Muscle layer of colon (tissue), 2 donors: Measurements from ENCODE around the gene JMY.

Experiments used
- H3K27ac ChIP-seq: one replicate; pipeline ENCODE4 v1.7.0; 2013; ENCODE audit warnings: low read depth, mild to moderate bottlenecking, low read length, moderate library complexity
- H3K27me3 ChIP-seq, 2 donors: one replicate each; pipeline ENCODE4 v1.7.0; 2013; ENCODE audit warnings: low read length in 2 of 2, mild to moderate bottlenecking in 2 of 2; ENCODE audit not compliant: insufficient read depth in 2 of 2, control insufficient read depth in 1 of 2
- H3K36me3 ChIP-seq: one replicate; pipeline ENCODE4 v1.7.0; 2013; ENCODE audit warnings: mild to moderate bottlenecking, low read length; ENCODE audit not compliant: insufficient read depth
- H3K4me1 ChIP-seq: one replicate; pipeline ENCODE4 v1.7.0; 2013; ENCODE audit warnings: mild to moderate bottlenecking, low read length; ENCODE audit not compliant: insufficient read depth
- H3K4me3 ChIP-seq, 2 donors: one replicate each; pipeline ENCODE4 v1.7.0; 2013; ENCODE audit warnings: low read length in 2 of 2, low read depth in 1 of 2, mild to moderate bottlenecking in 1 of 2, moderate library complexity in 1 of 2
- H3K9ac ChIP-seq: one replicate; pipeline ENCODE4 v1.7.0; 2013; ENCODE audit warnings: low read length
- H3K9me3 ChIP-seq: one replicate; pipeline ENCODE4 v1.7.0; 2013; ENCODE audit warnings: mild to moderate bottlenecking, low read length
- donor health status: abdominal sarcoma.
- donor health status: Adenocarcinoma of cecum.

JMY gene

DNA sequence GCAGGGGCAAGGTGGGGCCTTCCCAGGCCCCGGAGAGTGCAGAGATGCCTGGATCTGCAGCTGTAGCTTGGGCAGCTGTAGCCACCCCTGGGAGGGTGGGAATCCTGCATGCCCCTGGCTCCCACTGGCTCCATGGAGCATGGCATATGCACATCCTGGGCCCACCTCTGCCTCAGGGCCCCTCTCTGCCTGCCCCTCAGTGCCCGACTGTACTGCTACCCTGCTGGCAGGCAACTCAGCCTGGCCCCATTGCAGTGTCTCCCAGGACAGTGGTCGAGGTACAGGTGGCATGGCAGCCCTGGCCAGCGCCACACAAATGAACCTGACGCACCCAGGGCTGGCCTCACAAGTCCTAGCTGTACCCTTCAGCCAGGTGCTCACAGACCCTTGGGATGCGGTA lies 23.9 kb downstream of the JMY start:
- H3K27ac ChIP-seq, result no peak overlapping the region
- H3K4me3 ChIP-seq, result no peak overlapping the region
- no peak overlapping the region for H3K9ac ChIP-seq
- no peaks in the 10 kb centered on the region for H3K9me3 ChIP-seq
- H3K4me1 ChIP-seq, result peaks cover 20% of the 10 kb centered on the region
- H3K27me3 ChIP-seq, result no peaks in the 10 kb centered on the region
- H3K36me3 ChIP-seq, result no peaks in the 10 kb centered on the region

DNA sequence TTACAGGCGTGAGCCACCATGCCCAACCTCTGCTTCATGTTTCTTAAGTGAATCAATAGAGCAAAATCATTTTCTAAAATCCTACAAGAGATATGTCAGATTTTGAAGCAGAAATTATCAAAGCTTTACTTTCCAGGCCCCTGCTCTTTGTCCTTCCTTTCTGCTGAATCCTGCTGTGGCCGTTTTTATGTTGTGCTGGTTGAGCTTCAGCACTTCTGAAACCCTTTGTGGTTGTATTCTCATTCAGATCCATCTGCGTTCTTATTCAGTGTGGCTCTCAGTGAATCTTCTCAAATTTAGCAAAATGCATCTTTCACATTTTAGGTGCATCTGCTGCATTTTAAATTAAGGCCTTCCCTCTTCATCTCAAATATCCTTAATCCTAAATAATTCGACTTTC lies 26.0 kb downstream of the JMY start:
- H3K27ac ChIP-seq, result no peak overlapping the region
- no peak overlapping the region for H3K9ac ChIP-seq
- H3K4me3 ChIP-seq, result no peak overlapping the region
- H3K9me3 ChIP-seq, result no peaks in the 10 kb centered on the region
- H3K4me1 ChIP-seq, result peaks cover 11% of the 10 kb centered on the region
- H3K36me3 ChIP-seq, result no peaks in the 10 kb centered on the region
- no peaks in the 10 kb centered on the region for H3K27me3 ChIP-seq

DNA sequence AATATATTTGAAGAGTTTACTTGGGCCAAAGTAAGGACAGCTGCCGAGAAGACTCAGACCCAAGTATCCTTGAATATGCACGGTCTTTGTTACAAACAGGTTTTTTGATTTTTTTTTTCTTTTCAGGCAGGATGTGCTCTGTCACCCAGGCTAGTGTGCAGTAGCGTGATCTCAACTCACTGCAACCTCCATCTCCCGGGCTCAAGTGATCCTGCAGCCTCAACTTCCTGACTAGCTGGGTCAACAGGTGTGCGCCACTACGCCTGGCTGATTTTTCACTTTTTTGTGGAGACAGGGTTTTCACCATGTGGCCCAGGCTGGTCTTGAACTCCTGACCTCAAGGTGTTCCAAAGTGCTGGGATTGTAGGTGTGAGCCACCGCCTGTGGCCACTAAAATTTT lies 27.4 kb downstream of the JMY start:
- H3K36me3 ChIP-seq, result no peaks in the 10 kb centered on the region
- no peak overlapping the region for H3K9ac ChIP-seq
- H3K27ac ChIP-seq, result no peak overlapping the region
- H3K4me1 ChIP-seq, result peaks cover 11% of the 10 kb centered on the region
- no peaks in the 10 kb centered on the region for H3K9me3 ChIP-seq
- H3K27me3 ChIP-seq, result no peaks in the 10 kb centered on the region
- no peak overlapping the region for H3K4me3 ChIP-seq

DNA sequence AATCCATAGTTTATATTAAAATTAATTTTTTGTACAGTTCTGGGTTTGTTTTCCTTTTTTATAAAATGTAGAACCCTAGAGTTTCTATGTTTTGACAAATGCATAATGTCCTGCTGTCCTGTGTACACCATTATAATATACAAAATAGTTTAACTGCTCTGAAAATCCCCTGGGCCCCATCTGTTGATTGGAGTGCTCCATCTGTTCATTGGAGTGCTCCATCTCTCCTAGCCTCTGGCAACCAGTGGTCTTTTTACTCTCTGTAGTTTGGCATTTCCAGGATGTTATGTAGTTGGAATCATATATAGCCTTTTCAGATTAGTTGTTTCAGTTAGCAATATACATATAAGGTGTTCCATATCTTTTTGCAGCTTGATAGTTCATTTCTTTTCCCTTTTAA lies 31.2 kb downstream of the JMY start:
- no peak overlapping the region for H3K4me3 ChIP-seq

DNA sequence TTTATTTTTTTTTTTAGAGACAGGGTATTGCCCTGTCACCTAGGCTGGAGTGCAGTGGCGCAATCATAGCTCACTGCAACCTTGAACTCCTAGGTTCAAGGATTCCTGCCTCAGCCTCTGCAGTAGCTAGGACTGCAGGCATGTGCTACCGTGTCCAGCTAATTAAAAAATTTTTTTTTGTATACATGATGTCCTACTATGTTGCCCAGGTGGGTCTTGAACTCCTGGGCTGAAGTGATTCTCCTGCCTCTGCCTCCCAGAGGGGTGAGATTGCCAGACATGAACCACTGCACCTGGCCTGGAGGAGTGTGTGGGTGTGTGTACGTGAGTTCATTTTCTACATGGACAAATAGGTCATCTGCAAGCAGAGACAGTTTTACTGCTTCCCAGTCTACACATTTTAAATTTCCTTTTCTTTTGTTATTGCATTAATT lies 33.8 kb downstream of the JMY start:
- no peak overlapping the region for H3K4me3 ChIP-seq
- no peaks in the 10 kb centered on the region for H3K27me3 ChIP-seq
- H3K36me3 ChIP-seq, result no peaks in the 10 kb centered on the region
- H3K9me3 ChIP-seq, result no peaks in the 10 kb centered on the region
- peaks cover 5% of the 10 kb centered on the region for H3K4me1 ChIP-seq
- no peak overlapping the region for H3K27ac ChIP-seq
- H3K9ac ChIP-seq, result no peak overlapping the region

More for the DNA sequence above, 31.2 kb downstream of the JMY start:
- peaks cover 5% of the 10 kb centered on the region for H3K4me1 ChIP-seq
- no peak overlapping the region for H3K9ac ChIP-seq
- no peaks in the 10 kb centered on the region for H3K36me3 ChIP-seq
- no peaks in the 10 kb centered on the region for H3K27me3 ChIP-seq
- no peak overlapping the region for H3K27ac ChIP-seq
- H3K9me3 ChIP-seq, result no peaks in the 10 kb centered on the region

DNA sequence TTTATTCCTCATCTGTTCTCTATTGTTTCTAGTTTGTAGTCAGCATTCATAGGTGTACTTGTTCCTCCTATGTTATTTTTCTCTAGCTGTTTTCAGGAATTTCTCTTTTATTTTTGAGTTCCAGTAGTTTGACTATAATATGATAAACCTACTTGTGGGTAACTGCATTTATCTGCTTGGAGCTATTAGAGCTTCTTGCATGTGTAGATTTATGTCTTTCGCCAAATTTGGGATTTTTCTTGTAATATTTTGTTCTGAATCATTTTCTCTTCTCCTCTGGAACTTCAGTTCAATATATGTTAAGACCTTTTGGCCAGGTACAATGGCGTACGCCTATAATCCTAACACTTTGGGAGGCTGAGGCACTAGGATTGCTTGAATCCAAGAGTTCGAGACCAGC lies 37.4 kb downstream of the JMY start:
- Histone ChIP-seq H3K27me3 (no peaks in the 10 kb centered on the region), H3K4me1 (peaks cover 8% of the 10 kb centered on the region), H3K9ac (no peak overlapping the region), H3K36me3 (peaks cover 8% of the 10 kb centered on the region), H3K27ac (no peak overlapping the region), H3K4me3 (no peak overlapping the region), H3K9me3 (no peaks in the 10 kb centered on the region)

DNA sequence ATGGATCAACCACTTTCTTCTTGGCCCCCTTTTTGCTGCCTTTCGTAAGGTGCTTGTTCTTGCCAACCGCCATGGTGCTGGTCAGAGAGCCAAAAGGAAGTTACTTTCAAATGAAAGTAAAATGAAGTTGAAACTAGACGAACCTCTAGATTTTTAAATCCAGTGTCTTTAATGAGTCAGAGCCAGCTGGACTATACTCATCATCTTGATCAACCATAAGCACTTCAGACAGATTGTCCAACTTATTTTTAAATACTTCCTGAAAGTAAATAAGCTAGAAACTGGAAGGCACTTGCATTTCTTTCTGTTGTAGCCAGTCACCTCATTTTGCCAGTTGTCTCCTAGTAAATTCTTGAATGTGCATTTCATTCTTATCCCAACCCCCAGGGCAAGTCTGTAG lies 48.9 kb downstream of the JMY start:
- Histone ChIP-seq H3K27ac (no peak overlapping the region), H3K9me3 (no peaks in the 10 kb centered on the region), H3K9ac (no peak overlapping the region), H3K36me3 (peaks cover 4% of the 10 kb centered on the region), H3K4me3 (no peak overlapping the region), H3K27me3 (no peaks in the 10 kb centered on the region), H3K4me1 (peaks cover 27% of the 10 kb centered on the region)

DNA sequence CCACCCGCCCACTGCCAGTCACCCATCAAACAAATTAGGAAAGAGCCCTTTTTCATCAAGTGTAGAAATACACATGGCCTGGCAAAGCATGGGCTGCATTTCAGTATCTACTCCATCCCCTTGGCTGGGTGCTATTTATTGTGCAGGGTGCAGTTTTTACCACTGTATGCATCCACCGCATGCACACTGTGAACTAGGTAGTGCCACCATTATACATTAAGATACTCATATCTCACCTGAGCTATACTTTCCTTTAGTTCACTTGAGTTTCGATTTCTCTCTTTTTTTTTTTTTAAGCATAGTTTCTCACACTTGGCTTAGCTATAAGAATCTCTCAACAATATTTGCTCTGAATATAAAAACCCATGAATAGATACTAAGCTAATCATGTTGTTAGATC lies 49.4 kb downstream of the JMY start:
- H3K9ac ChIP-seq, result no peak overlapping the region

DNA sequence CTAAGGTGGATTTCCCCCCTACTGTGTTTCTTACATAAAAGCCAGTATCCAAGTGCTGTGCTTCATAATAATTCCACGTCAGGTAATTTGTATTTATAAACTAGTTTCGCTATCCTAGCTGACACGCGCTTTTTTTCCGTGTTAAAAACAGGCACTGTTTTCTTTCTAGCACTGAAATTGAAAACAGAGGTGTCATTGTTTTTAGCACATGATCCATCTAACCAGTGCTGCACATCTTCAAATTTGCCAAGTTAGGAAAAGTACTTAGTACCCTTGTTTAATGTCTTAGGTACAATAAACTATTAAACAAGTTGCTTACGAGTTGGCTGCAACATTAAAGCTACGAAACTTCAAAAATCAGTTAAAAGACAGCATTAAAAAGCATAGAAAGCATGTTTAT lies 49.9 kb downstream of the JMY start:
- no peak overlapping the region for H3K9ac ChIP-seq
- H3K36me3 ChIP-seq, result peaks cover 9% of the 10 kb centered on the region
- peaks cover 27% of the 10 kb centered on the region for H3K4me1 ChIP-seq
- no peaks in the 10 kb centered on the region for H3K27me3 ChIP-seq
- H3K9me3 ChIP-seq, result no peaks in the 10 kb centered on the region
- H3K27ac ChIP-seq, result peak overlapping the region; percentile 48
- no peak overlapping the region for H3K4me3 ChIP-seq

More for the DNA sequence above, 49.4 kb downstream of the JMY start:
- Histone ChIP-seq H3K27ac (peak overlapping the region; percentile 48), H3K4me1 (peaks cover 27% of the 10 kb centered on the region), H3K4me3 (no peak overlapping the region), H3K36me3 (peaks cover 4% of the 10 kb centered on the region), H3K9me3 (no peaks in the 10 kb centered on the region), H3K27me3 (no peaks in the 10 kb centered on the region)

DNA sequence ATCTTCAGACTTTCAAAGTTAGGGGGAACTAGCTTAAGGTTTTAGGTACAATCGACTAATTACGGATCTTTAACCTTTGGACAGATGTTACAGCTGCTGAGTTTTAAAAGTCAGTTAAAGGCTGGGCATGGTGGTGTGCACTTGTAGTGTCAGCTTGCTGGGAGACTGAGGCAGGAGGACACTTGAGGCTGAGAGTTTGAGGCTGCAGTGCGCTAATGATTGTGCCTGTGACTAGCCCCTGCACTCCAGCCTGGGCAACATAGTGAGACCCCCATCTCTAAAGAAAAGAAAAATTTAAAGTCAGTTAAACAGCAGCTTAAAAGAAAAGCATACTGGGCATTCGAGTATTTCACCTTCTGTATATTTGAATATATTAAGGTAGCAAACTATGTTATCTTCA lies 51.4 kb downstream of the JMY start:
- no peak overlapping the region for H3K9ac ChIP-seq
- H3K27ac ChIP-seq, result no peak overlapping the region
- no peak overlapping the region for H3K4me3 ChIP-seq
- peaks cover 27% of the 10 kb centered on the region for H3K4me1 ChIP-seq
- peaks cover 20% of the 10 kb centered on the region for H3K36me3 ChIP-seq
- H3K27me3 ChIP-seq, result no peaks in the 10 kb centered on the region
- no peaks in the 10 kb centered on the region for H3K9me3 ChIP-seq

DNA sequence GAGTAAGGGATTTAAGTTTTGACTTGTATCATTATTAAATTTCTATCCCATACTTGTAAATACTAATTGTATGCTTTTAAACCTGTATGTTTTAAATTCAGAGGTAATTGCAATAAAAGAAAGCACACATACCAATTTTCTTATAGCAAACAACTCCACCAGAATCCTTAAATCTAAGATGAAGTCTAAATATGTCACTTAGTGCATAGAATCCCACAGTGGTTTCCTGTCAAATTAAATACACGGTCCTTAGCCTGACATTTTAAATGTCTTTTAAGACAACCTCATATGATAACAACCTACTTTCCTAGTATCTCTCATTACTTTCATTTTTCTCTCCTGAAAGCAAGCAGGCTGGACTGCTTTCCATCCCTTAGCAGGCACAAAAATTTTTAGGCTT lies 52.0 kb downstream of the JMY start:
- H3K27me3 ChIP-seq, result no peaks in the 10 kb centered on the region
- H3K36me3 ChIP-seq, result peaks cover 22% of the 10 kb centered on the region

DNA sequence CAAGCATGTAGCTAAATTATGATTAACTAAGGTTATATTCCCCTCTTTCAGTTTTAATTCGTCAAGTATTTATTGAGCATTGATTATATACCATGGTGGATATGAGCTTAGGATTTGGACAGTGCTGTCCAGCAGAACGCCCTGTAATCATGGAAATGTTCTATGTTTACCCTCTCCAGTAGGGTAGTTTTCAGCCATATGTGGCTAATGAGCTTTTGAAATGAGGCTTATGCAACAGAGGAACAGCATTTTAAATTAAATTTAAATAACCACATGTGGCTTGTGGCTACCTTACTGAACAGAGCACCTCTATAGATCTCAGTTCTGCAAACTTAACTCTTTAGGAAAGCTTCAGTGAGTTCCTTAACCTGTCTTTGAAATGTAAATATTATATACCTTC lies 59.1 kb downstream of the JMY start:
- Histone ChIP-seq H3K4me1 (peaks cover 18% of the 10 kb centered on the region), H3K27me3 (no peaks in the 10 kb centered on the region), H3K4me3 (no peak overlapping the region), H3K27ac (no peak overlapping the region), H3K36me3 (peaks cover 31% of the 10 kb centered on the region), H3K9me3 (no peaks in the 10 kb centered on the region), H3K9ac (no peak overlapping the region)

More for the DNA sequence above, 52.0 kb downstream of the JMY start:
- no peak overlapping the region for H3K27ac ChIP-seq
- no peak overlapping the region for H3K4me3 ChIP-seq
- peaks cover 27% of the 10 kb centered on the region for H3K4me1 ChIP-seq
- no peaks in the 10 kb centered on the region for H3K9me3 ChIP-seq
- H3K9ac ChIP-seq, result no peak overlapping the region
